Hepatocyte (in vitro differentiated cells): Measurements from ENCODE around the gene MSS51.

ENCODE experiments used
- EZH2phosphoT487 ChIP-seq: fragments of 200-600 bp; sonication (generic); IDR thresholded peaks from one replicate; pipeline ENCODE4 v1.6.1; 2018; ENCODE audit warnings: antibody characterized with exemption, mild to moderate bottlenecking, low read depth, moderate library complexity; ENCODE audit not compliant: unreplicated experiment, severe bottlenecking
- TF ChIP-seq, protein P1 (sequence below): fragments of 200-600 bp; sonication (generic); IDR thresholded peaks from 2 replicates; pipeline ENCODE4 v1.5.1; 2016; ENCODE audit warnings: antibody characterized with exemption, mild to moderate bottlenecking; ENCODE audit not compliant: poor library complexity

DNA sequence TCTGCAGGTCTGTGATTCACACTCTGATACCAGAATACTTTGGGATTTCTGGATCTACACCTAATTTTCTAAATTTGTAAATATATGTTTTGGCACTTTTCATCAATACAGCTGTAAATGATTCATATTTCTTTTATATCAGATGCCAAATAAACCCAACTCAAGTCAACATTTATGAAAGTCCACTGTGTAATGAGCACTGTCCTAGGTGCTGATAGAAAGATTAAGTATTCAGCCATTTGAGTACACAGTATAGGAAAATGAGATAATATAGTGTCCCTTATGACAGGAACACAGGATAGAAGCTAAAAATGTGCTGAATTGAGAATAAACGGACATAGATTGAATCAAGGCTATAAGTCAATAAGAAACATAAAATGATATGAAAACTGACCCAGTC, 25.9 kb downstream of the MSS51 start:
- TF ChIP-seq, protein P1, sequence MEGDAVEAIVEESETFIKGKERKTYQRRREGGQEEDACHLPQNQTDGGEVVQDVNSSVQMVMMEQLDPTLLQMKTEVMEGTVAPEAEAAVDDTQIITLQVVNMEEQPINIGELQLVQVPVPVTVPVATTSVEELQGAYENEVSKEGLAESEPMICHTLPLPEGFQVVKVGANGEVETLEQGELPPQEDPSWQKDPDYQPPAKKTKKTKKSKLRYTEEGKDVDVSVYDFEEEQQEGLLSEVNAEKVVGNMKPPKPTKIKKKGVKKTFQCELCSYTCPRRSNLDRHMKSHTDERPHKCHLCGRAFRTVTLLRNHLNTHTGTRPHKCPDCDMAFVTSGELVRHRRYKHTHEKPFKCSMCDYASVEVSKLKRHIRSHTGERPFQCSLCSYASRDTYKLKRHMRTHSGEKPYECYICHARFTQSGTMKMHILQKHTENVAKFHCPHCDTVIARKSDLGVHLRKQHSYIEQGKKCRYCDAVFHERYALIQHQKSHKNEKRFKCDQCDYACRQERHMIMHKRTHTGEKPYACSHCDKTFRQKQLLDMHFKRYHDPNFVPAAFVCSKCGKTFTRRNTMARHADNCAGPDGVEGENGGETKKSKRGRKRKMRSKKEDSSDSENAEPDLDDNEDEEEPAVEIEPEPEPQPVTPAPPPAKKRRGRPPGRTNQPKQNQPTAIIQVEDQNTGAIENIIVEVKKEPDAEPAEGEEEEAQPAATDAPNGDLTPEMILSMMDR = no peak
- TF ChIP-seq EZH2phosphoT487 = no peak
